NCI-H2196 treated with DMSO at 0.1 percent for 48 hours (cell line): ENCODE measurements around the gene CCL2.

Experiments used
- DNase-seq: peaks from one replicate; lab custom pipeline; 2025; ENCODE audit not compliant: unreplicated experiment; lab: John Stamatoyannopoulos, UW

The CCL2 gene

DNA sequence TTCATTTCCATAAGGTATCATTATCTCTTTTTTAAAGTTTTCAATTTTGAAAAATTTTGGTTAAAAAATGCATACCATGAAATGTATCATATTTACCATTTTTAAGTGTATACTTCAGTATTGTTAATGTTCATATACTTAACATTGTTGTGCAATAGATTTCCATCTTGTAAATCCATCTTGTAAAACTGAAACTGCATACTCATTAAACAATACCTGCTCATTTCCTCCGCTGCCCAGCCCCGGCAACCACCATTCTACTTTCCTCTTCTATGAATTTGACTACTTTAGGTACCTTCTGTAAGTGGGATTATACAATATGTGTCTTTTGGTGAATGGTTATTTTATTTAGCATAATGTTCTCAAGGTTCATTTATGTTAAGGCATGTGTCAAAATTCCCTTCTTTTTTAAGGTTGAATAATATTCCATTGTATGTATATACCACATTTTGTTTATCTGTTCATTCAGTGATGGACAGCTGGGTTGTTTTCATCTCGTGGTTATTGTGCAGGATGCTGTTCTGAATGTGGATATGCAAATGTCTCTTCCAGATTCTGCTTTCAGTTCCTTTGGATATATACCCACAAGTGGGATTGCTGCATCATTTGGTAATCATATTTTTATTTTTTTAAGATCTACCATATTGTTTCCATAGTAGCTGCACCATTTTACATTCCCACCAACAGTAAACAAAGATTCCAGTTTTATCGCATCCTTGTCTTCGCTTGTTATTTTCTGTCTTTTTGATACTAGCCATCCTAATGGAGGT, 6.7 kb downstream of the CCL2 start:
- DNase-seq = no peak

DNA sequence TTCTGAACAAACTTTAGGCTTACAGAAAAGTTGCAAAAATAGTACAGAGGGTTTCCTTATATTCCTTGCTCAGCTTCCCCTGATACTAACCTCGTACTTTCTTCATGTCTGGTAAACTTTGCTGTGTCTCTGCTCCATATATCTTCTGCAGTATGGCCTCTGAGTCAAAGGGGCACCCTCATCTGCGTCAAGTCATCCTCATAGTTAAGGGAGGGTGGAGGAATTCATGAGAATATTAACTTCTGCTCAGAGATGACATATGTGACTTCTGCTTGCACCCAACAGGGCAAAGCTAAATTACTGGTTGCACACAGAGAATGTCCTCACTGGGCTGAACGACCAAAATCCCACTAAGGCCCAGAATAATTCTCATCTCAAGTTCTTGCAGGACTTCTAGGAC, 10.6 kb downstream of the CCL2 start:
- no peak for DNase-seq

DNA sequence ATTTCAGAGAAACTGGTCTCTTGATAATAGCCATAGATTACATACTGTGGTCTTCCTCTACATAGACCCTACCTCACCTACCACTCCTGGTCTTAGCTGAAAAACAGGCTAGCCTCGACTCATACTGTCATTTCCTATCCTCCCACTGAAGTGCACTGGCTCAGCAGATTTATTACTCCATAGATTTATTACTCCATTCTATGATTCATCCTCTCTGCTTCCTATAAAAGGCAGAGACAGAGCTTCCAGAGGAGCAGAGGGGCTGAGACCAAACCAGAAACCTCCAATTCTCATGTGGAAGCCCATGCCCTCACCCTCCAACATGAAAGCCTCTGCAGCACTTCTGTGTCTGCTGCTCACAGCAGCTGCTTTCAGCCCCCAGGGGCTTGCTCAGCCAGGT, 14.9 kb downstream of the CCL2 start, which contains the start of gene CCL7:
Gene CCL7 (plus strand): TSS at position 253 of the 400 bp plus-strand sequence. CDS start 70 bp downstream, at position 323.
- DNase-seq = no peak

DNA sequence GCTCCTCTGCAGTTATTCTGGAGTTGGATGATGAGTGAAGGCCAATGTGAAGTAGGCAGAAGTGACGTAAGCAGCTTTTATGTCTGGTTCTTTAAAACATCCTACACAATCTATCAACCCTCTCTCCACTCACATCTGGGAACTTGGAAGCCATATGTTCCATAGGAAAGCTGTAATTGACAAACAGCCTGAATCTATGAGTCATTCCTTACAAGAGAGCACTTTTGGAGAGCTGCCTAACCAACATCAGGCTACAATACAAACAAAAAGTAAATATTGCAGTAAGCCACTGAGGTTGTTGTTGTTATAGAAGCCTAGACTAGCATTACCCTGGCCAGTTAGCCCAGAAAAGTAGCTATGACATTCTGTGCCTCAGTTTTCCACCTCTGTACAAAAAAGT, 20.8 kb downstream of the CCL2 start:
- DNase-seq = no peak

DNA sequence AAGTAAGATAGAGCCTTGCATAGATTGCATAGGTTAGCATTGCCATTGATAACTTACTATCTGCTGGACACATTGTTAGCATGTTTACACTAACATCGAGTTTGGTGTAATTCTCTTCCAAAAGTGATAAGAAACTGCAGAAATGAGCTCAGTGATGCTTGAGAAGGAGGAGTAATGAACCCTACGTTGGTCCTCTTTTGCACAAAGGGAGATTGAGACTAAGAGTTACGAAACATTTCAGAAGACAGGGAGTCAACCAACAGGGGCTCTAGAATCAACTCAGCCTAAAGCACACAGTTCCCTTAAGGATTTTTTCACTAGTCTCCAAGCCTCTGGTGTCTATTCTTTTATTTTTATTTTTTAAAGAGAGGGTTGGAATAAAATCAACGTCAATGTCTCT, 21.7 kb downstream of the CCL2 start:
- DNase-seq = no peak

DNA sequence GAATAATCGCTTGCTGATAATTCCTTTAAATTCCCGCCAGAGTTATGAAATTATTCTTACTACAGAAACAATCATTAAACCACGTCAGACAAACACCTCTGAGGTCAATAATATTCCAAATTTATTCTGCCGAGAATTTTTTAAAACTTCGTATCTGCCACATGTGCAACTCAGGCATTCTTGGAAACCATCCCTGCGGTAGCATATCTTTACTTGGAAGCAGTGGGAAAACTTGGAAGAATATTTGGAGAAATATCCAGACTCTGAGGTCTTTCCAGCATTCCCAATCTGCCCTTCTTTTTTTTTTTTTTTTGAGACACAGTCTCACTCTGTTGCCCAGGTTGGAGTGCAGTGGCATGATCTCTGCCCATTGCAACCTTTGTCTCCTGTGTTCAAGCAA, 28.5 kb downstream of the CCL2 start:
- no peak for DNase-seq

DNA sequence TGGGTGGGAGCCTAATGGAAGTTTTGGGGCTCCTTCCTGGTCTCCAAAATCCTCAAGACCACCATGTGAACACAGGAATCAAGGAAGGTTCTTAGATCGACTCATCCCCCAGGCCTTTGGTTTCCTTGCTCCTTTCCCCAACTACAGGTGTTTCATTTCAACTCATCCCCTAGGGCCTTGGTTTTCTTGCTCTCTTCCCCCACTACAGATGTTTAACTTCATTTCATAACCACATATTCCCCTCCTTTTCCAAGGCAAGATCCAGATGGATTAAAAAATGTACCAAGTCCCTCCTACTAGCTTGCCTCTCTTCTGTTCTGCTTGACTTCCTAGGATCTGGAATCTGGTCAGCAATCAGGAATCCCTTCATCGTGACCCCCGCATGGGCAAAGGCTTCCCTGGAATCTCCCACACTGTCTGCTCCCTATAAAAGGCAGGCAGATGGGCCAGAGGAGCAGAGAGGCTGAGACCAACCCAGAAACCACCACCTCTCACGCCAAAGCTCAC, 30.3 kb downstream of the CCL2 start, which contains the start of gene CCL11:
Gene CCL11 (plus strand): TSS at position 457 of the 507 bp plus-strand sequence. CDS start 67 bp downstream, outside the sequence.
- DNase-seq = no peak

DNA sequence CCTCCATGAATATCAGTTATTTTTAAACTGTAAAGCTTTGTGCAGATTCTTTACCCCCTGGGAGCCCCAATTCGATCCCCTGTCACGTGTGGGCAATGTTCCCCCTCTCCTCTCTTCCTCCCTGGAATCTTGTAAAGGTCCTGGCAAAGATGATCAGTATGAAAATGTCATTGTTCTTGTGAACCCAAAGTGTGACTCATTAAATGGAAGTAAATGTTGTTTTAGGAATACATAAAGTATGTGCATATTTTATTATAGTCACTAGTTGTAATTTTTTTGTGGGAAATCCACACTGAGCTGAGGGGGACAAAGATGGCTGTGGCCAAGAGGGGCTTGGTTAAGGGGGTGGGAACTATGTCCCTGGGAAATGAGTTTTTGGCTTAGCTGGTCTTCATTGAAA, 32.8 kb downstream of the CCL2 start:
- DNase-seq = no peak

DNA sequence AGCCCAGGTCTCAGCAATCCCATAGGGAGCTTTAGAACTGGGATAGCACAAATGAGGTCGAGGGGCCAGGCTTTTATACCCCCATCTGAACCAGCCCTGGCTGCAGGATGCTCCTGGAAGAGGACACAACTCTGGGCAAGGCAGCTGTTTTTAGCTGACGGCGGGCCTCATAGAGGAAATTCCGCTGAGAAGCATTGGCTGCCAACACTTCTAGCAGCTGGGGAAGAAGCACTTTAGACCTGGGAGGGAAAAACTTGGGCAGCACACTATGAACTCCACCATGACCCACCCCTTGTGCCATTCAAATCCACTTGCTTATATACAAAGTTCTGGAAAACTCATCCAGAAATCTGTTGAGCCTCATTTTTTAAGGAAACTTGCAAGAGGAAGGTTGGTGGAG, 35.5 kb downstream of the CCL2 start:
- no peak for DNase-seq

DNA sequence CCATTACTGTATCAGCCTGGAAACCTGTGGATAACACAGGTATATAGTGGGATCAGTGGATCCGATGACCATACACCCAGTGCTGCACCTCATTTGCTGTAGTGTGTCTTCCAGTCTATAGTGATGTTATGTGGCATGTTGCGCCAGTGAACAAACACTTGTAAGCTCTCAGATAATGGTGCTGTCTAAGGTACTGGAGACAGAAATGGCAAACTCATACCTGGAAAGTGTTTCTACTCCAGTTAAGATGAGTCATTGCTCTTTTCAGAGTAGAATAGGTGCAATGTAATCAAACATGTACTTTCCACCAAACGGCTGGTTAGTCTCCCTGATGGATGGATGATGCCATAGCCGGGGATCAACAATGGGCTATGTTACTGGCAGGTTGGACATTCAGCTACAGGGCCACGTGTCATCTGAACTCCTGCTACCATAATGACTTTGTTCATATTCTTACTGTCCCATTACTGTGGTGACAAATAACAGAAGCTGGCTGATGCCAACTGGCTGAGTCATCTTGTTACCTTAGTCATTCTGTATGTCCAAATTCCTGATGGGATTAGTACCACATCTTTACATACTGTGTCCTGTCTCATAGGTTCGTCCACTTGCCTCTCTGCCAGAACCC, 36.8 kb downstream of the CCL2 start:
- DNase-seq = no peak

DNA sequence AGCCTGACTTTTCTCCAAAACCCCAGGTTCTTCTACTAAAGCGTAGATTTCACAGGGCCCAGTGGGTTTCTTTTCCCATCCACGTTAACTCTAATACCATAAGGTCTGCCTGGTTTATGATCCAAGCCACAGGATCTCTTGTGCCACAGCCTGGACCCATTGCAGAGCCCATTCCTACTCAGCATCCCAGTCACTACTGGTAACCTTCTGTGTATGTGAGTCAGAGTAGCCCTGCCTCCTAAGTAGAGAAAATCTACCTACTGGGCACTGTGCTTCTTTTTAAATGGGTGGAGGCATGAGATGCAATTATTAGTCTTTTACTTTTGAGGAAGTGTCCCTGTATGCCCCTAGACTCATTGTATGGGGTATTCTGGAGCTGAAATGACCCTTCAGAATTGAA, 43.9 kb downstream of the CCL2 start:
- DNase-seq = no peak

DNA sequence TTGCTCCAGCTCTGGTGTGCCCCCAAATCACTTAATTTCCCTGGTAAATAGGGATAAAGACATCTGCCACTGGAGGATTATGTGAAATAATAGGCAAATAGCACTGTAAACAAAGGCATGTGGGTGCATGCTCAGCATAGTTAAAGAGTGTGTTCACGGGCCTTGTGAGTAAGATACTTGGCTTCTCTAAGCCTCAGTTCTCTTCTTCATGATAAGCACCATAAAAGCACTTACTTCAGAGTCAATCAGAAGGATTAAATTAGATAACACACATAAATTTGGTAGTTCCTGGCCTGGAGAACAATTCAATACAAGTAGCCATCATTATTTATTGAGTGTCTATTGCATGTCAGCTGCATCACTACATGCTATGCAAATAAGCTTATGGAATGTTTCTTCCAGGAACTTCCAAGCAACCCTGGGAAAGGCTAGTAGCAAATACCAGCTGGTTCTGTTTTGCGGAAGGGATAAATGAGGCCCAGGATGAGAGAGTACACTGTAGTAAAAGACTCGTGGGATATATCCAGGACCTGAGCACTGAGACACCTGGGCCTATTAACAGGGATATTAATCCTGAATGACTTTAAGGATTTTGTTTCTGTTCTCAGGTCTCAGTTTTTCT, 45.0 kb downstream of the CCL2 start:
- DNase-seq = no peak

DNA sequence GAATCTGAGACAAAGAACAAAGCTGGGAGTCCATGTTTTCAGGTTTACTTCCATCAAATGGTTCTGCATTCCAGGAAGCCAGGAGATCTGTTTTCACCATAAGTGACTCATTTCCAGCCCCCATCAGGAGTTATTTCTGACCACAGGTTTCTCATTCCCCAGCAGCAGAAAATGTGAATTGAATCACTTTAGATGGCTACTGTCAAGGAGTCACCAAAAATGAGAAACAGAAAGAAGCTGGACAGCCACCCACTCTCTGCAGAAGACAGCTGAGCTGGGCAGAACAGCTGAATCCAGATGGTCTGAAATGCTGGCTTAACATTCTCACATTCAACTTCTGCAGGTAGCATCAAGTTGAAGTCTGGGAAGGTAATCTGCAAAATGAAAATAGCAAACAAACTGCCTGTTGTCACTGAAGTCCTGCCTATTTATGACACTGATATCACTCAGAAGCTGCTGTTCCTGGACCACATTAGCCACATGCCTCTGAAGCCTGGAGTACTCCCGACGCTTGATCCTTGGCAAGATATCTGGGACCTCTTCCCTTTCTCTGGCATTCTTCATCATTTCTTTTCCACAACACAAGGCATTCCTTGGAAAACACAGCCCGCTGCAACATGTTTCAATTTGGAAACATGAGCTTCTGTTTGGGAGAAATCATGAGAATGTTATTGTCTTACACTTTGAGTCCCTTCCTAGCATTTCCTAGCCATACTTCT, 45.7 kb downstream of the CCL2 start:
- no peak for DNase-seq

DNA sequence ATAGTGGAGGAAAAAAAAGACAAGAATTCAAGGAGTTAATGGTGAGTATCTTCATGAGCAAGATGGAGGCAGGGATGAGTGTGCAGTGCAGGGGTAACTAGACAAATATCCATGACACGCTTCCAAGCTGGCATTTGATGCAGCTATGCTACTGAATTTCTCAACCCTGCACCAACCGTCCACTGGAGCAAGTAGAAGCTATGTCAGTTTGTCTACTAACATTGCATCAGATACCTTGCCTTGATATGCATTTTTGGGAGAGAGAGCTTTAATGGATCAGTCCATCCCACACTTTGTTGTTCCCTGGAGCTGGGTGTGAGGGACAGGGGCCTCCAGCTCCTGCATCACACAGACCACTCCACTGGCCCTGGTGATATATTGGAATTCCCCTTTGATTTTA, 46.9 kb downstream of the CCL2 start:
- no peak for DNase-seq

DNA sequence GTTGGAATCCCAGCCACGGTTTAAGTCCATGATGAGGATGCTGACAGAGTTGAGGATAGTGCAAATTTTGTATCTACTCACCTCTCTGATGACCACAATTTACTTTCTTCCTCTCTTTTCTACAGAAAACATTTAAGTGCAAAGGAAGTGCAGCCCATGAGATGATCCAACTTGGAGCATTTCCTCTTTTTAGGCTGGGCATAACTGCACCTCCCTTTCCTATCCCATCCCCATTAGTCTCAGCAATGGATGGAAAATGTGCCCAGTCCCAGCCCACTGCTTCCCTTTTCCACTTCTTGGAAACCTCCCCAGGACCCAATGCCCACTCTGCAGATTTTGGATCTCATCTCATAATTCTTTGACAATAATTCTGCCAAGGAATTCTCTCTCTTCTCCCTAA, 47.6 kb downstream of the CCL2 start:
- no peak for DNase-seq

DNA sequence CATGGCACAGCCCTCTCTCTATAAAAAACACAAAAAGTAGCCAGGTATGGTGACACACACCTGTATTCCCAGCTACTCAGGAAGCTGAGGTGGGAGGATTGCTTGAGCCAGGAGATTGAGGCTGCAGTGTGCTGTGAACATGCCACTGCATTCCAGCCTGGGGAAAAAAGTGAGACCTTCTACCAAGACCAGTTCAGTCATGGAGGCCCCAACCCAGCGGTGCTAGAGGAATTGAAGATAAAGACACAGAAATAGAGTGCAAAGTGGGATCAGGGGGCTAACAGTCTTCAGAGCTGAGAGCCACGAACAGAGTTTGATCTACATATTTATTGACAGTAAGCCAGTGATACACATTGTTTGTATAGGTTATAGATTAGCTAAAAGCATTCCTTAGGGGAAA, 48.5 kb downstream of the CCL2 start:
- no peak for DNase-seq

DNA sequence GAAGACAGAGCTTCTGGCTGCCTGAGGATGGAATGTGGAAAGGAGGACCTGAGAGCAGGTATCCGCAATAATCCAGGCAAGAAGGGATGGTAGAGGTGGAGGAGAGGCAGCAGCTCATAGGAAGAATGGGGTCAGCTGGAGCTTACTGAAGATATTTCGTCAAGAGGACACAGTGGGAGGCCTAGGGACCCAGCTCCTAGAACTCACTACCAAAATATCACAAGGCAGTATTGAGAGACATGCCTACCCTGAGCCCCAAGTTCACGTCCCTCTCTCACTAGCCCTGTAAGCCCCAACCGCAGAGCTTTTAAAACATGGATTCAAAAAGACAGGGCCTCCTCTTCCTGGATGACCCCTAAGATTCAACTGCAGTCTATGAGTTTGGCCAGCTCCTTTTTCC, 50.0 kb downstream of the CCL2 start:
- DNase-seq = no peak

DNA sequence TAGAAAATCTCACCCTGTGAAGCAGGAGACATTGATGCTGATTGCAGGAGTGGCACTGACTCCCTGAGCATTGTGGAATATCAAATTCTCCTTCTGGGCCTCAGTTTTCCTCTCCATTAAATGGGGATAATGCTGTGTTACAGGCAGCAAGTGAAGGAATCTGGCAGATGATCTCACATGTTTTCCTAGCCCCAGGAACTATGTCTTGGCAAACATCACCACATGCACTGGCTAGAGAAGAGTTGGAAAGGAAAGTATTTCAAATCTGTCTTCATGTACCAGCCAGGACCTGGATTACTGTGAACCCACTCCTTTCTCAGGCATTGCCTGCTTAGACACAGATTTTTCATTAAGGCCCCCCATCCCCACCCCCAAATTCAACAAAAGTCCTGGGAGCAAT, 50.5 kb downstream of the CCL2 start:
- no peak for DNase-seq

DNA sequence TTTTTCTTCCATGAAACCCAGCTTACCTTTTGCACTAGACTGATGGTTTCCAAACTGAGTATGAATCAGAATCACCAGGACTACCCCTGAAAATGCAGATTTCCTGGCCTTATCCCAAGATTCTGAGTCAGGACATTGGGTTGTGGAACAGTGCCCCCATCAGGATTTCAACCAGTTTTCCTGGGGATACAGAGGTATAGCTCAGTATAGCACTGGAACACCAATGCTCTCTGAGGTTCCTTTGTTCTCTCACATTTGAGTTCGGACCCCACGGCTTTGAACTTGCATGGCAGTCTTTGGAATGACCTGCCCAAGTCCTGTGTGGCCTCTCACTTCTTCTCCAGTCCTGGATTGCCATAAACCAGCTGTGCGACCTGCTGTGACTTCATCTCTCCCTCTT, 51.4 kb downstream of the CCL2 start:
- no peak for DNase-seq
